ENCODE measurements around the gene JAZF1. TPM values are rescaled to one million over a fixed set of nuclear protein-coding genes. Genes with fewer than 3 reads are reported as not detected.

Gene JAZF1
- total and polyA plus RNA-seq, 2 experiments from 2014 or later, result 9.8 to 12.3 TPM

GRCh38 chr7:28013441-28013840 lies 167.2 kb downstream of the JAZF1 start:
- Histone ChIP-seq H3K36me3 (no peaks in the 10 kb centered on the region), H3K27ac (no peak overlapping the region), H3K9me3 (ENCODE audit: low read depth) (no peaks in the 10 kb centered on the region), H3K4me3 (no peak overlapping the region), H3K27me3 (no peaks in the 10 kb centered on the region), H3K4me1 (ENCODE audit: low read depth) (no peaks in the 10 kb centered on the region)
- TF ChIP-seq CTCF (IDR thresholded peaks at IDR 0.05; ENCODE audit: low read depth, low read length), result no peak
- DNase-seq (ENCODE audit: low read depth in 1 of 2, low spot score in 1 of 2), result no peak

DNA sequence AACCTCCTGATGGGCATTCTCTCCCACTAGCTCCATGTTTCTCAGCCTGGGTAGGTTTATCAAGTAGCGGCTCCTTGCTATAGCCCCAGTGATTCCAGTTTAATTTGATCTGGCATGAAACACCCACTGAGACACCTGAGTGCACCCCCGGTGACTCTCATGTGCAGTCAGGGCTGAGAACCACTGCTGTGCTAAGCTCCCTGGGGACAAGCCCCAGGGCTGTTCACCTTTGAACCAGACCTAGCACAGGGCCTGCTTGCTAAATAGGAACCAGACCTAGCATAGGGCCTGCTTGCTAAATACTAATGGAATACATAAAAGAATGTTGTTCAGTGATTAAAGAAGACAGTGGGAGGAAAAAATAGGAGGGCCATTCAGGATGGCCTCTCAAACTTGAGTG lies 167.6 kb downstream of the JAZF1 start:
- Histone ChIP-seq H3K27me3 (no peaks in the 10 kb centered on the region), H3K4me3 (no peak overlapping the region), H3K27ac (no peak overlapping the region), H3K9me3 (ENCODE audit: low read depth) (no peaks in the 10 kb centered on the region), H3K36me3 (no peaks in the 10 kb centered on the region), H3K4me1 (ENCODE audit: low read depth) (no peaks in the 10 kb centered on the region)
- TF ChIP-seq CTCF (IDR thresholded peaks at IDR 0.05; ENCODE audit: low read depth, low read length), result no peak
- no peak for DNase-seq (ENCODE audit: low read depth in 1 of 2, low spot score in 1 of 2)

DNA sequence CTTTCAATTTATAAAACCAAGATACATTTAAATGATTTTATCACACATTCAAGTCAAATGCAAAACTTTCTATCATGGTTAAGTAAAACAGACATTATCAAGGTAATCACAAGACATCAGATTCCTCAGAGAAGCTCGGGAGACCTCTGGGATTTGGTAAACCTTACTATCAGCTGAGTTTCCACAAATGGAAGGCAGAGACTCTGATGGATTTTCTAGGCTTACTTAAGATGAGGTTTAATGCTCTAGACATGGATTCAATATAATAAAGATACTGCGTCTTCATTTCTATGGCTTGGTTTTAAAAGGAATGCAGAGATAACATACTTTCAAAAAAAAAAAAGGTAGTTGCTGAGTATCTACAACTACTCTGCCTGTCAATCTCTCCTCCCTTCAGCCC lies 171.7 kb downstream of the JAZF1 start:
- no peaks in the 10 kb centered on the region for H3K27me3 ChIP-seq
- no peak overlapping the region for H3K27ac ChIP-seq
- H3K4me3 ChIP-seq, result no peak overlapping the region
- no peaks in the 10 kb centered on the region for H3K9me3 ChIP-seq (ENCODE audit: low read depth)
- H3K36me3 ChIP-seq, result no peaks in the 10 kb centered on the region
- no peak for DNase-seq (ENCODE audit: low read depth in 1 of 2, low spot score in 1 of 2)
- no peaks in the 10 kb centered on the region for H3K4me1 ChIP-seq (ENCODE audit: low read depth)
- no peak for TF ChIP-seq CTCF (IDR thresholded peaks at IDR 0.05; ENCODE audit: low read depth, low read length)

- no peak for TF ChIP-seq CTCF (IDR thresholded peaks at IDR 0.05; ENCODE audit: low read depth, low read length)
- no peaks in the 10 kb centered on the region for H3K9me3 ChIP-seq (ENCODE audit: low read depth)
- H3K27me3 ChIP-seq, result no peaks in the 10 kb centered on the region
- no peak for DNase-seq (ENCODE audit: low read depth in 1 of 2, low spot score in 1 of 2)
- H3K4me3 ChIP-seq, result no peak overlapping the region
- no peaks in the 10 kb centered on the region for H3K36me3 ChIP-seq
- no peak overlapping the region for H3K27ac ChIP-seq
- H3K4me1 ChIP-seq (ENCODE audit: low read depth), result no peaks in the 10 kb centered on the region
Observed at GRCh38 chr7:28008171-28008570, 172.4 kb downstream of the JAZF1 start.

GRCh38 chr7:28006491-28006890 lies 174.1 kb downstream of the JAZF1 start:
- Histone ChIP-seq H3K4me3 (no peak overlapping the region), H3K27me3 (no peaks in the 10 kb centered on the region), H3K27ac (no peak overlapping the region), H3K36me3 (no peaks in the 10 kb centered on the region), H3K4me1 (ENCODE audit: low read depth) (peaks cover 6% of the 10 kb centered on the region), H3K9me3 (ENCODE audit: low read depth) (no peaks in the 10 kb centered on the region)
- no peak for TF ChIP-seq CTCF (IDR thresholded peaks at IDR 0.05; ENCODE audit: low read depth, low read length)
- DNase-seq (ENCODE audit: low read depth in 1 of 2, low spot score in 1 of 2), result no peak

GRCh38 chr7:28005847-28006231 lies 174.8 kb downstream of the JAZF1 start:
- Histone ChIP-seq H3K36me3 (no peaks in the 10 kb centered on the region), H3K27ac (no peak overlapping the region), H3K9me3 (ENCODE audit: low read depth) (no peaks in the 10 kb centered on the region), H3K4me3 (no peak overlapping the region), H3K27me3 (no peaks in the 10 kb centered on the region), H3K4me1 (ENCODE audit: low read depth) (peaks cover 6% of the 10 kb centered on the region)
- no peak for TF ChIP-seq CTCF (IDR thresholded peaks at IDR 0.05; ENCODE audit: low read depth, low read length)
- DNase-seq (ENCODE audit: low read depth in 1 of 2, low spot score in 1 of 2), result no peak

Measured in cardiac muscle cell (in vitro differentiated cells and primary cell).